Fibroblast of the conjunctiva (primary cell): ENCODE results near the gene FGD6.
"Not testable (repeated sequence)": the region's sequence is repeated elsewhere in the genome, so short reads cannot be mapped to it uniquely, and the experiment has no call there.

ENCODE experiments used
- DNase-seq: peaks from one replicate; pipeline ENCODE4 v3.0.0-alpha.2; 2010; ENCODE audit warnings: low read depth

The FGD6 gene

DNA sequence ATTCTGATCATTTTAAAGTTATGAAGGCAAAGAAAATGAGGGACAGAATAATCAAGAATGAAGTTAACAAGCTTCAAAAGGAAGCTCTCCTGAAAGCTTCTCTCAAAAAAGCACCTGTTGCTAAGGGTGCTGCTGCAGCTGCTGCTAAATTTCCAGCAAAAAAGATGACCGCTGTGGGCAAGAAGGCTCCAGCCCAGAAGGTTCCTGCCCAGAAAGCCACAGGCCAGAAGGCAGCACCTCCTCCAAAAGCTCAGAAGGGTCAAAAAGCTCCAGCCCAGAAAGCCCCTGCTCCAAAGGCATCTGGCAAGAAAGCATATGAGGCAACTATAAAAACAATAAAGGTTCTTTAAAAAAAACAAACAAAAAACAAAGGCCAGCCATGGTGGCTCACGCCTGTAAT, 91.2 kb downstream of the FGD6 start:
- DNase-seq = no peak

DNA sequence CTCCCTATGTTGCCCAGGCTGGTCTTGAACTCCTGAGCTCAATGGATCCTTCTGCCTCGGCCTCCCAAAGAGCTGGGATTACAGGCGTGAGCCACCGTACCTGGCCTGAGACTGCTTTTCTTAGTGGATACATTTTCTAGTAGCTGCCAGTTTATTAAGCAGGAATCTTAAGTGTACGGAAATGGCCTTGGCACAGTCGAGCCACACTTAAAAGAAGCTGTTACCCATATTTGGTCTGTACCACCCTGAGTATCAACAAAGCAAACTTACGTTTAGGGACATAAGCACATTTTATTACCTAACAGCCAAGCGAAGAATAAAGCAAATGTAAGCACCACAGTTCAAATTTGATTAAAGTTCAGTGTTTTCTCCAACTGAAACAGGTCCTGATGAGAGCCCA, 93.2 kb downstream of the FGD6 start:
- no peak for DNase-seq

DNA sequence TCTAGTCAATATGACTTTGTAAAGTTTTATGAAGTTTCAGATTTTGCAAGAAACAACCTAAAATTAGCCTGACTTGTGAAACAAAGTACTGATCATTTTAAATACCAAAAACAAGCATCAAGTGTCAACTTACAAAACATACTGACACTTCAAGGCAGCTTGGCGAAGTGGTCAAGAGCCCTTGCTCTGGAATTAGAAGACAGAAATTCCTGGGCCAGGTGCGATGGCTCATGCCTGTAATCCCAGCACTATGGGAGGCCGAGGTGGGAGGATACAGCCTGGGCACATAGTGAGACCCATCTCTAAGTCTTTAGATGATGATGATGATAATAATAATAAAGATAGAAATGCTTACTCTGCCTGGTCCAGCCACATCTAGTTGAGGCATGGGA, 98.5 kb downstream of the FGD6 start:
- DNase-seq = no peak

DNA sequence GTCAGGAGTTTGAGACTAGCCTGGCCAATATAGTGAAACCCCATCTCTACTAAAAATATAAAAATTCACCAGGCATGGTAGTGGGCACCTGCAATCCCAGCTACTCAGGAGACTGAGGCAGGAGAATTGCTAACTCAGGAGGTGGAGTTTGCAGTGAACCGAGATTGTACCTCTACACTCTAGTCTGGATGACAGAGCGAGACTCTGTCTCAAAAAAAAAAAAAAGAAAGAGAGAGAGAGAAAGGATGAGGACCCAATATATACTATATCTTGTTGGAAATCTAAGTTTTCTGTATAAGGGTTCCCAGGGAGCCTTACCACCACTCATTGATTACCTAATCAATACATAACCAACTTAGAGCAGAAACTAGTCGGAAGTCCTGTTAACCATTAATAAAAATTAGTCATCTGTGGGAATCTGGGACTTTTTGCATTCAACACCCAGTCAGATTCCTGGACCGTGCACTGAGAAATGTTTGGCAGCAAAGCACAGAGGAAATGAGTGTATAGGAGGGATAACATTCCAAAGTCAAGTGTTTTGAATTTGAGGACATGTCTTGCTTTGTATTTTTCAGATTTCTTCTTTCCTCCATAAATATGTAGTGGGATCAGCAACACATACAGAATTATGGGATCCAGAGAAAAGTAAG, 99.0 kb downstream of the FGD6 start:
- peak; percentile 58 for DNase-seq

DNA sequence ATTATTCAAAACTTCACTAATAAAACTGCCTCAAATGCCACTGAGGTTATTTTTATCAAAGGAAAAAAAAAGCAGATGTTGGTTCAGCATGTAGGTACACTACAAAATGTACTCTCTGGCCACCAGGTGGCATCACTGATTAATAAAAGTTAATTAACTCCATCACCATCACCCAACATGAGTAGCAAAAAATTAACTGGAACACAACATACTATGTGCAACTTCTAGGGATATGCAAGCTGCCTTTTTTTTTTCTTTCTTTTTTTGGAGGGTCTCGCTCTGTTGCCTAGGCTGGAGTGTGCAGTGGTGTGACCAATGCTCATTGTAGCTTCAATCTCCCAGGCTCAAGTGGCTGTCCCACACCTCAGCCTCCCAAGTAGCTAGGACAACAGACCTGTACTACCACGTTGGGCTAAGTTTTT, 100.1 kb downstream of the FGD6 start:
- DNase-seq = peak; percentile 71

DNA sequence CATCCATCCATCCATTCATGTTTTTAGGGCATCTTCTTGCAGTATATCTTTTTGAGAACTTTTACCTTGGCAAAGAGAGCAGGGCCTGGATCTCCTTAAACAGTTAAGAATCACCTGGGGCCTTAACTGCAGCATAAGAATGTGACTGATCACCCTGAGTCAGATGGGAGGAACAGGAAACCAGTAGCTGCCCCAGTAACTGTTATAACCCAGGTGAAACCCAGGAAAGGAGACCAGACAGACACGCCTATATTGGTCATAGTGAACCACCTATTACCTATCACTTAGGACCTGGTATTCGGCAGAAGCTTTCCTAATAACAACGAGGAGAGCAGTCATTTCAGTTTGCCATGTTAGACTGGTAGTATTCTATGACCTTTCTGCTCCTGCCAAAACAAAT, 100.5 kb downstream of the FGD6 start:
- DNase-seq = no peak

DNA sequence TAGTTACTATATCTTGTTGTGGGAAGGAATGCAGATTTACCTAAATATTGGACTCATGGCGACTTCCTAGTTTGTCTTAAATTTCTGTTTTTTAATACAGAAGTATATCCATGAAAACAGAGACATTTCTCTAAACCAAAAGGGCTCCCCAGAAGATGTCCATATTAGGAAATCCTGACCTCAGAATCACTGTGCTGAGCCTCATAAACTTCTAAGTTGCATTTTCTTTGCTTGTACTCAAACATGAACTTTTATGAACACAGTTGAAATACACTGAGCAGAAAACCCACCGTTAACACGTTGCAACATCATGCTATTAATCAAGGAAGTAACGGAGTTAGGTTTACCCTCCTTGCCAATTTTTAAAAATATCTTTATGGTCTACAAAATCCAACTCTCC, 100.9 kb downstream of the FGD6 start:
- DNase-seq = no peak

DNA sequence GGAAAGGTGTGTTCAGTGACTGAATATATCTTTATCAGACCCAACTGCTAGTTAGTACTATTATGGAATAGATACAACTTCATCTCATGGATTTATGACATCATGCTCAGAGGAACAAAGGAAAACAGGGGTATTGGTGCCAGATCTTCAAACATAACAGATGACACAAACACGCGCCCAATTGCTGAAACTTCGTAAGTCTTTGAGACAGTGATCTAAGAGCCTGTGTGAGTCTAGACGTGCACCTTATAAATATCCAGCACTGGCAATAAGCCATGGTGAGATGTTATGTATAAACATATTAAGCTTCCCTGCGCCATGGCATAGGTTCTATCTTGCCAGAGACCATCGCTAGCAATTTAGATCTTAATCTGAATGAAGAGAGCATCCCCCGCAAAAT, 101.6 kb downstream of the FGD6 start:
- DNase-seq = no peak

DNA sequence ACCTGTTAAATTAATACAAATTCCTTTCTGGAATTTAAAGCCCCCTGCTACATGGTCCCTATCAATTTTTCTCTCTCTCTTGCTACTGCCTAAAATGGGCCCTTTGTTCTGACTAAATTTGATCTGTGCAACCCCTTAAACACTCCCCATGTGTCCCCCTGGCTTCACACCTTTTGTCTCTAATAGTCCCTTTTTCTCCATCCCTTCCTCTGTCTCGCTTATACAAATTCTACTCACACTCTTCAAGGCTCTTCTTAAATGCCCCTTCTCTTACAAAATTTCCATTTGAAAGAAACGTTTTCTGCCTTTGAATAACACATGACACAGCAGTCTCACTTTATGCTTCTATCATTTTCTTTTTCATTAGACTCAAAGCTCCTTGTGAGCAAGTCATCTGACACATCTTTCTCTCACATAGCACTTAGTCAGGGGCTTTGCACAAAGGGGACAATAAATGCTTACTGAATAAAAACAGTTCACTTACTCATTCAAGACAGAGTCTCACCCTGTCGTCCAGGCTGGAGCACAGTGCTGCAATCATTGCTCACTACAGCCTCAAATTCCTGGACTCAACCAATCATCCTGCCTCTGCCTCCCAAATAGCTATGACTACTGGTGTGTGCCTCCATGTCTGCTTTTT, 102.4 kb downstream of the FGD6 start:
- no peak for DNase-seq

DNA sequence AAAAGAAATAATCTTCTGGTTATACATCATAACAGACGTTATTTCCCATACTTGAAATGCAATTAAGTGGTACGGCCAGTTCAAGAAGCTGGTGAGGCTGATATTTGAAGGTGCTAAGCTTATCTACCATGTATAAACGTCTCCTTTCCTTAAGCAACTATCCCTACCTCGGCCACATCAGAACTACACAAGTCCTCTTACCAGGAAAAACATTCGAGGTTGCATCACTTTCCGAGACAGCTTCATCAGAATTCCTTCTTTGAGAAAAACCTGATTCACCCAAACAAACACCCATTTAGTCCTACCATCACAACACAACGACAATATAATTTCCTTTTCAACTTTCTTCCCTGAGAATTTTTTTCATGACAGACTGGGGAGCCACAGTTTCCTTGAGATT, 109.9 kb downstream of the FGD6 start:
- no peak for DNase-seq

DNA sequence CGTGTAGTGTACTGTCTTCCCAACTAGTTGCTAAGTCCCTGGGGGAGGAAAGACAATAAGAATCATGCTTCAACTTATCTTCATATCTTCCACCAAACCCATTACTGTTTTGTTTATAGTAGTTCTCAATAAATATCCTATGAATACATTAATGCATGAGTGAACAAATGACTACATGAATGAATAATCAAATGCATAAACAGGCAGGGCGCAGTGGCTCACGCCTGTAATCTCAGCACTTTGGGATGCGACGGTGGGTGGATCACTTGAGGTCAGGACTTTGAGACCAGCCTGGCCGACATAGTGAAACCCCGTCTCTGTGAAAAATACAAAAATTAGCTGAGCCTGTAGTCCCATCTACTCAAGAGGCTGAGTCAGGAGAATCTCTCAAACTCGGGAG, 111.7 kb downstream of the FGD6 start:
- DNase-seq = no peak

DNA sequence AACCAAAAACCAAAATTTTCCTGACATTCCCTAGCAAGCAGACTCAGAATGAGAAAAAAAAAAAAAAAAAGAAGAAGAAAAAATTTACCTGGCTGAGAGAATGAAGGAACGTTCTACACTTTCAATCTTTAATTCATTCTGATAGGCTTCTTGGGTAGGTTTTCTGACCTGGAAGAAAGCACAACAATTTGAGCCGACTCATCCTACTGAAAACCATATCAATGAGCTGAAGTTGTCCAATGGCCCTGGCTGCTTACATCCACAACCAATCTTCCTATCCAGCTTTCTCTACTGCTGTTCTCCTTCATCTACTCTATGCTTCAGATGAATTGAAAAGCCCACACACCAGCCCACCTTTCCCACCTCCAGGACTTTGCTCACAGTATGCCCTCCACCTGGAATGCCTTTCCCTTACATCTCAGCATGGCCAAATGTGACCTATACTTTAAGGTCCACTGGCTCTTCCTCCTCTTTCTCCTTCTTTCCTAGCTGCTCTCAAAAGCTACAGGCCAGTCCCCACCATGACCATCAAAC, 112.3 kb downstream of the FGD6 start:
- DNase-seq = no peak

DNA sequence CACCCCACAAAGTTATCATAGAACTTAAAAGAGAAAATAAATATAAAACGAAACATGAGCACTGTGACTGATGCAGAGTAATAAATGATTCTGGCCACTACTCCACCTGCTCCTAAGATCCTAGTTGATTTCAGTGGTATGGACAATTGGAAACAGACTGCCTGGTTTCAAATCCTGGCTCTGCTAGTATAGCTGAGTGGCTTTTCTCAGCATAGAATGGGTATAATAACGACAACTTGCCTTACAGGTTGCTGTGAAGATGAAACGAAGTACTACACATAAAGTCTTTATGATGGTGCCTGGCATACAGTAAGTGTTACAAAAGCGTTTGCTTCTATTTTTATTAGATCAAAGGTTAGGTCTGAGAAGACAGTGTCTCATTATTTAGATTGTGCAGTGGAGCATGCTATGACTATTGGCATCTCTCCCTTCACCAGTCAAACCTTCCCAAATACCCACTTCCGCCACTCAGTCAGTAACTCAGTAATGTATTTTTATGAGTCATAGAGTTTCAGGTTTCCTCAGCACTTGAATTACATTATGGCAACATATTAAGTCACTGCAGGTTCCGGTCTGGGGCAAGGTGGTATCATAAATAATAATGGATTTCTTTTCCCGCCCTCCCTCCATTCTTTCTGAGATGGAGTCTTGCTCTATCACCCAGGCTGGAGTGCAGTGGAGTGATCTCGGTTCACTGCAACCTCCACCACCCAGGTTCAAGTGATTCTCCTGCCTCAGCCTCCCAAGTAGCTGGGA, 114.2 kb downstream of the FGD6 start:
- peak; percentile 49 for DNase-seq

DNA sequence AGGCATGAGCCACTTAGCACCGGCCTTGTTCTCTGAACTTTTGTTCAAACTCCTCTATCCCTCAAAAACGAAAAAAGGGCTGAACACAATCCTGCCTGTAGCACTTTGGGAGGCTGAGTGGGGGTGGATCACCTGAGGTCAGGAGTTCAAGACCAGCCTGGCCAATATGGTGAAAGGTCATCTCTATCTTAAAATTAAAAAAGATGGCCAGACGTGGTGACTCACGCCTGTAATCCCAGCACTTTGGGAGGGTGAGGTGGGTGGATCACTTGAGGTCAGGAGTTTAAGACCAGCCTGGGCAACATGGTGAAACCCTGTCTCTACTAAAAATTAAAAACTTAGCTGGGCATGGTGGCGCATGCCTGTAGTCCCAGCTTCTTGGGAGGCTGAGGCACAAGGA, 115.3 kb downstream of the FGD6 start:
- not testable (repeated sequence) for DNase-seq

DNA sequence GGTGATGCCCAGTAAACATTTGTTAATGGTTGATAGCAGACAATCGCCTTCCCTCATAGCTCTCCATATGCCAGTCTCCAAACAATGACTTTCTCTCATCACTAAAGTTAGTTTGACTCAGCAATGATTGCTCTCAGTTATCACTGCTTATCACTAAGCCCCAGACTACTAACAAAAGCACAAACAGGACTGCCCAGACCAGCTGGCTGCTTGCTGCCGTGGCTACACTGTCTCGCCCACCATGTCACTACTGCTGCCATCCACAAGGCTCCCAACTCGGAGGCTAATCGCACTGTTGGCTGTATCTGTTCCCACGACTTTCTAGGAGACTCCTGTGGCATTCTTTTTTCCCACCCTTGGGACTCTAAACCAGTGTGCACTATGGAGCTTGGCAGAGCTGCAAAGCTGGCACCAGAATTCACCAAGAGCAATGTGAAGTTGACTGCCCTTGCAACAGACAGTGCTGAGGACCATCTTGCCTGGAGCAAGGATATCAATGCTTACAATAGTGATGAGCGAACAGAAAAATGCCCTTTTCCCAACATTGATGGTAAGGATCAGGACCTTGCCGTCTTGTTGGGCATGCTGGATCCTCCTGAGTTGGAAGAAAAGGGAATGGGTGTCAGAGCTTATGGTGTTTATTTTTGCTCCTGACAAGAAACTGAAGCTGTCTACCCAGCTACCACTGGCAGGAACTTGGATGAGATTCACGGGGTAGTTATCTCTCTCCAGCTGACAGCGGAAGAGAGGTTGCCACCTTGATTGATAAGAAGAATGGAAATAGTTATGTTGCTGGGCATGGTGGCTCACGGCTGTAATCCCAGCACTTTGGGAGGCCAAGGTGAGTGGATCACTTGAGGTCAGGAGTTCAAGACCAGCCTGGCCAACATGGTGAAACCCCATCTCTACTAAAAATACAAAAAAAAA, 116.7 kb downstream of the FGD6 start:
- no peak for DNase-seq

DNA sequence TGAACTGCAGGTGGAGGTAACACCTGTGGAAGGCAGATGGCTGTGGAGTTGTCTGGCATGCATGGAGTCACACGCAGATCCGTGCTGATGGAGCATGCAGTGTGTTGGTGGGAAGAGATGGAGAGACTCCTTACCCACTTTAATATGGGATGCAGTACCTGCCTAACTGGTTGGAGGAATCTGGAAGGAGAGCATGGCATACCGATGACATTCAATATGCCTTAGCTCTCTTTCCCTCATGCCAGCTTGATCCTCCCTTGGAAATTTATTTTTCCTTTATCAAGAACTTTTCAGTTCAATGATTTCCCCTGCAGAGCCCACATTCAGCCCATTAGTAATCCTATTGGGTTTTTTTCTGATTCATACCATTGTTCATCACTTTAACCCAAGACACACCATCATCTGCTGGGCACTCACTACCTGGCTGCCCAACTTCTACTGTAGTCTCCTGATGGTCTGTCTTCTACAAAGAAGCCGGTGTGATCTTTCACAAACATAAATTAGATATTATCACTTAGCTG, 117.9 kb downstream of the FGD6 start:
- no peak for DNase-seq

DNA sequence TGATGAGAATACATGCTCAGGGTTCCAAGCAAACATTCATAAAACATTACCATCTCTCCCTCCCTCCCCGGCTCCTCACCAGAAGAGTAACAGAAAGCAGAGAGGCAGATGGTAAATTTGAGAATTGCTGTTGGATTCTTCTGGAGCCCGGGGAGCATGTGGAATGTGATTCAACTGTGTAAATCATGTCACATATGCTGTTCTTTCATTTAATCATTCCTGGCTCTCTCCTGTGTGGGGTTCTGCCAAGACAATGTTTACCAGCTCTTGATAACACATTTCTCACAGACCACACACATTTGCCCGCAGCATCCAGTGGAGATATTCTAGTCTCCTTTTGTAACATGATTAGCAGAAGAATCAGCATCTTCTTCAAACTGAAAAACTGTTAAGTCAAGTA, 120.4 kb downstream of the FGD6 start:
- no peak for DNase-seq

DNA sequence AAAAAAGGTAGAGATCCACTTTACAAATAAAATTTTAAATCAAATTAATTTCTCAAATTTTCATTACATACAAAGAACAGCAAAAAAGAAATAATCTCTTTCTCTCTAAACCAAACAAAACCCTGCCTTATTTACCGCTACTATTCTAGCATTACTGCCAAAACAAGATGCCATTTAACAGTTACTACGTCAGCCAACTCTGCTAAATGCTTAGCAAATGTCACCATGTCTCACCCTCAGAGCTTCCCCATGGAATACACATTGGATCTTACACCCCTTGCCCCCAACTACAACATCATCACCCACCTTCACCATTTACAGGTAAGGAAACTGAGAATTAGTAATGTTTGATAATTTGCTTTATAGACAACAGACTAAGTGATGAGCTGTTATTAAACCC, 120.9 kb downstream of the FGD6 start:
- no peak for DNase-seq

DNA sequence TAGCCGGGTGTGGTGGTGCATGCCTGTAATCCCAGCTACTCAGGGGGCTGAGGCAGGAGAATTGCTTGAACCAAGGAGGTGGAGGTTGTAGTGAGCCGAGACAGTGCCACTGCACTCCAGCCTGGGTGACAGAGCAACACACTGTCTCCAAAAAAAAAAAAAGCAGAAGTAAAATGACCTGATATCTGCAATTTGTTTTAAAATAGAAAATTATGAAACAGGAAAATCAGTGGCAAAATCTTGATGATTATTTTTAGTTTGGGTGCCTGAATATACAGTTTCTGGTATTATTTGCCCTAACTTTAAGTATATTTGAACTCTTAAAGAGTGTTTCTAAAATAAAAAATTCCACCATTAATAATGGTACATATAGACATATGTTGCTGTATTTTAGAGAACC, 121.4 kb downstream of the FGD6 start:
- DNase-seq = not testable (repeated sequence)

DNA sequence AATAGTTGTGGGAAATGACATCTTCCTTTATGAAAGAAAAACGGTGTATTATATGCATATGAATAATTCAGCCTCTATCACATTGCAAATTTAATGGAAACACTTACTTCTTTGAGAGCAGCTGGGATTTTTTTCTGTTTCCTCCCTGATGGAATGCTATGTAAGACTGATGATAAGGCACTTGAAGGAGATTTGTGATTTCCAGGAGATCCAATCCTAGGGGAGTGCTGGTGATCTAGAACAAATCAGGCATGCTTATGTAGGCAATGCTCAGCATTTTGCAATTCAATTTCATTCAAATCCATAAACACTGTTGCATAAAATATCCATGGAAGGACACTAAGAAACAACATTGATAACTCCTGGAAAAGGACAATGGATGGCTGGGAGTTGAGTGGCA, 127.8 kb downstream of the FGD6 start:
- DNase-seq = no peak

DNA sequence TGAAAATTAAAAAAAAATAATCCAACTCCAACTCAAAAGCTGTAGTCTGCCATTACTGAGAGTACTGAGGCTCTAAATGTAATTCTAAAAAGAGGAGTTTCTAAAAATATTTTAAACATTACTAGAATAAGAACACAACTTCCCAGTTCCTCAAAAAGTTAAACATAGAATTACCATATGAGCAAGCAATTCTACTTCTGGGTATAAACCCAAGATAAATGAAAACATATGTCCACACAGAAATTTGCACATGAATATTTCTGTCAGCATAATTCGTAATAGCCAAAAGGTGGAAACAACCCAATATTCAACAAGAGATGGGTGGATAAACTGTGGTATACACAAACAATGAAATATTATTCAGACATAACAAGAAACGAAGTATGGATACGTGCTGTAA, 128.9 kb downstream of the FGD6 start:
- DNase-seq = no peak

DNA sequence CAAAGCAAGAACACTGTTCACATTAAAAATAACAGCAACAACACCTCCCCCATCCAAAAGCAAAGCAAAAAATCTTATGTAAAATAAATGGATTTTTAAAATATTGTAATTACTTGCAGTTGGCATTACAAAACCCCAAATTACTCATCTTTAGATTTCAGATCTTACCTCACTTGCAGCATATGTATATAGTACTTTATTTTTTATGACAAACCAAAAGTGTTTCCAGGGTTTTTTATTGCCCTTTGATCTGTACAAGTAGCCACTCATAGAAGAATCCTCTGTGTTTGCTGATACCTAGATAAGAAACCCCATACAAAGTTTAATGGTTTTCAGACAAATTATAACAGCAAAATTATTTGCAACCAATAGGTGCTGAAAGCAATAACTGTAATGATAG, 131.7 kb downstream of the FGD6 start:
- no peak for DNase-seq
